ENCODE measurements around the gene SMIM45.

The SMIM45 gene

DNA sequence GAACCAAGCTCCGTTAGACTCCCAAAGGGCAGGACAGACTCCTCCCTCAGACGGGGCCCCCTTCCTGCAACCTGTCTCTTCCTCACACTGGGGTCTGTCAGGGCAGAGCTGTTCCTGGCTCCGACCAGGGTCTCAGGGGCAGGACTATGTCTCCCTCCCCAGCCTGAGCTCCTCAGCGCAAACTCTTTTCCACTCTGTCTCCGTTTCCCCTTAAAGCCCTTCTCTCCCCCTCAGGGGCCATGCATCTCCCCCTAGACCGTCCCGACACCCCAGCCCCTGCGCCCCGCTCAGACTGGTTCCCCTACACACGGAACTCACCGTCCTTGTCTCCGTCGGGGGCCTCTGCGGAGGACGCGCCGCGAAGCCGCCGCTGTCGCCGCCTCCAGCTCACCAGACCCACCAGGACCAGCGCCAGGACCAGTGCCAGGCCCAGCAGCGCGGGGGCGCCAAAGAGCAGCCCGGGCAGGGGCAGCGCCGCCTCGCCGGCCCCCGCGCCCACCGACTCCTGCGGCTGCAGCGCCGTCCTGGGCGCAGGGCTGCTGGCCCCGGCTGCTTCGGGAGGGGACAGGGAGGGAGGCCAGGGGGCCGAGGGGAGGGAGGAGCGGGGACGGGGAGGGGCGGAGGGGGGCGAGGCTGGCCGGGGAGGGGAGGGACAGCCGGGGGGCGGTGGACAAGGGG lies 26.0 kb upstream of the SMIM45 start:
- Histone ChIP-seq H3K4me1 (ENCODE audit: control insufficient read depth in 5 of 5, insufficient read depth in 5 of 5, low read length in 5 of 5) (peaks cover 0 to 12% (median 4%) of the 10 kb centered on the region in 5 donors), H3K4me3 (ENCODE audit: low read depth in 1 of 5, low read length in 5 of 5) (peak overlapping the region in 2 of 5 donors; percentile 51 to 62), H3K36me3 (ENCODE audit: control insufficient read depth in 5 of 5, insufficient read depth in 5 of 5, low read length in 5 of 5) (no peaks in the 10 kb centered on the region), H3K27me3 (ENCODE audit: control insufficient read depth in 5 of 5, insufficient read depth in 4 of 5, low read length in 5 of 5) (peaks cover 12 to 24% (median 14%) of the 10 kb centered on the region in 5 donors), H3K9me3 (ENCODE audit: control insufficient read depth in 5 of 5, low read length in 5 of 5) (no peaks in the 10 kb centered on the region), H3K27ac (ENCODE audit: low read depth, low read length) (no peak overlapping the region), H3K9ac (ENCODE audit: low read length in 5 of 5) (no peak overlapping the region)

DNA sequence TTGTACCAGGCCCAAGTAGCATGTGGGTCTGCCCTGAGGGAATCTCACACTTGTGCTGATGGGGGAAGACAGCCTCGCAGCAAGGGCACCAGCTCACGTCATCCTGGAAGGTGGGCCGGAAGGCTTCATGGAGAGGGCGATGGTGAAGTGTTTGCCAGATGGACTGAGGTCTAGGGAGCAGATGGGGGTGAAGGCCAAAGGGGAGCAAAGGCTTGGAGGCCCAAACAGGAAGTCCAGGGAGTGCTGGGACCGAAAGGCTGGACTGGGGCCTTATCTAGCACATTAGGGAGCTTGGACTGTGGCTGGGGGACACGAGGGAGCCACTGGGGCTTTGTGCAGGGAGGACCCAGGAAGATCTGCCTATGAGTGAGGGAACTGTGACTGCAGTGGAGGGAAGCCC lies 24.1 kb upstream of the SMIM45 start:
- Histone ChIP-seq H3K9ac (ENCODE audit: low read length in 5 of 5) (no peak overlapping the region), H3K4me3 (ENCODE audit: low read depth in 1 of 5, low read length in 5 of 5) (no peak overlapping the region), H3K27me3 (ENCODE audit: control insufficient read depth in 5 of 5, insufficient read depth in 4 of 5, low read length in 5 of 5) (peaks cover 12 to 23% (median 14%) of the 10 kb centered on the region in 5 donors), H3K9me3 (ENCODE audit: control insufficient read depth in 5 of 5, low read length in 5 of 5) (no peaks in the 10 kb centered on the region), H3K27ac (ENCODE audit: low read depth, low read length) (no peak overlapping the region), H3K36me3 (ENCODE audit: control insufficient read depth in 5 of 5, insufficient read depth in 5 of 5, low read length in 5 of 5) (no peaks in the 10 kb centered on the region), H3K4me1 (ENCODE audit: control insufficient read depth in 5 of 5, insufficient read depth in 5 of 5, low read length in 5 of 5) (peaks cover 0 to 12% (median 4%) of the 10 kb centered on the region in 5 donors)

DNA sequence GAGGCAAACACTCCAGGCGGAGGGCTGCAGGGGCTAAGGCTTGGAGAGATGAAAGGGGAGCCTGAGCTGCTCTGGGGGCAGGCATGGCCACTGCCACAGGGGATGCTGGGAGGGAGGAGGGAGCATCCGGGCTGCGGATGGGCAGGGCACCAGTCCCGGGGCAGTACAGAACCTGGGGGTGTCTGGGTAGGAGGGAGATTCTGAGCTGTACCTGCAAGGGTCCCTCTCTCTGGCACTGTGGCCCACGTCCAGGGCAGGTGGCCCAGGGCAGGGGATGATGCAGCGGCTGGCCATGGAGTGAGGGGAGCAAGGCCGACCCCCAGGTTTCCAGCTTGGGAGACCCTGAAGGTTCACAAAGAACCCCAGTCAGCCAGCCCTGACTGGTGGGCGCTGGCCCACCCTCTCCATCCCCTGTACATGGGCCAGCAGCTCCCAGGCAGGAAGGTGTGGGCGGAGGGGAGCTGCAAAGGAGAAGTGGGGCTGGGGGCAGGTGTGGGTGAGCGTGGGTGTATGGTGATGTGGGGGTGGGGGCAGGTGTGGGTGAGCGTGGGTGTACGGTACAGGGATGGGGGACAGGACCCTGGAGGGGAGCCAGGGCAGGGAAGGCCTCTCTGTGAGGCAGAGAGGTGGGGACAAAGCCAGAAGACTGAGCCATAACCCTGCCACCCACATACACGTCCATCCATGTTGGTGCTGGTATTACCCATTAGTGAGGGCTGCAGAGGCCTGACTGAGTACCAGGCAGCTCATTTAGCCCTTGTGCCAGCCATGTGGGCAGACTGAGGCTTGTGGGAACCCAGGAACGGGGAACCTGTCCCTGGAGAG lies 23.1 kb upstream of the SMIM45 start:
- H3K9ac ChIP-seq (ENCODE audit: low read length in 5 of 5), result no peak overlapping the region
- no peaks in the 10 kb centered on the region for H3K36me3 ChIP-seq (ENCODE audit: control insufficient read depth in 5 of 5, insufficient read depth in 5 of 5, low read length in 5 of 5)
- no peak overlapping the region for H3K27ac ChIP-seq (ENCODE audit: low read depth, low read length)
- H3K27me3 ChIP-seq (ENCODE audit: control insufficient read depth in 5 of 5, insufficient read depth in 4 of 5, low read length in 5 of 5), result peaks cover 8 to 17% (median 10%) of the 10 kb centered on the region in 5 donors
- H3K4me1 ChIP-seq (ENCODE audit: control insufficient read depth in 5 of 5, insufficient read depth in 5 of 5, low read length in 5 of 5), result peaks cover 0 to 12% (median 4%) of the 10 kb centered on the region in 5 donors
- no peaks in the 10 kb centered on the region for H3K9me3 ChIP-seq (ENCODE audit: control insufficient read depth in 5 of 5, low read length in 5 of 5)
- no peak overlapping the region for H3K4me3 ChIP-seq (ENCODE audit: low read depth in 1 of 5, low read length in 5 of 5)

DNA sequence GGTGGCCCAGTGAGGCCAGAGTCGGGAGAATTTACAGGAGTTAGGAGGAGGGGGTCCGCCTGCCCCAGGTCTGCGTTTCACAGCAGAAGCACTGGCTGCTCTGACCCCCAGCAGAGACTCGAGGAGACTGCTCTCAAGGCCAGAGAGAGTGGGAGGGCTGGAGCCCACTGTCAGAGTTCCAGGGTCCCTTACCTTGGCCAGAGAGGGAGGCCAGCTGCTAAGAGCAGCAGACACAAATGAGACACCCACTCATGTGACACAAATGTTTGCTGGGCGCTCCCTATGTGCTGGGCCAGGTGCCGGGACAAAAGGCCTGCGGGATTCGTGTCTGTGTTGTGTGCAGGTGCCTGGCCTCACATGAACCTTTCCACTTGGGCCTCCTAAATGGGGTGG lies 22.5 kb upstream of the SMIM45 start:
- no peak overlapping the region for H3K27ac ChIP-seq (ENCODE audit: low read depth, low read length)
- H3K36me3 ChIP-seq (ENCODE audit: control insufficient read depth in 5 of 5, insufficient read depth in 5 of 5, low read length in 5 of 5), result no peaks in the 10 kb centered on the region

DNA sequence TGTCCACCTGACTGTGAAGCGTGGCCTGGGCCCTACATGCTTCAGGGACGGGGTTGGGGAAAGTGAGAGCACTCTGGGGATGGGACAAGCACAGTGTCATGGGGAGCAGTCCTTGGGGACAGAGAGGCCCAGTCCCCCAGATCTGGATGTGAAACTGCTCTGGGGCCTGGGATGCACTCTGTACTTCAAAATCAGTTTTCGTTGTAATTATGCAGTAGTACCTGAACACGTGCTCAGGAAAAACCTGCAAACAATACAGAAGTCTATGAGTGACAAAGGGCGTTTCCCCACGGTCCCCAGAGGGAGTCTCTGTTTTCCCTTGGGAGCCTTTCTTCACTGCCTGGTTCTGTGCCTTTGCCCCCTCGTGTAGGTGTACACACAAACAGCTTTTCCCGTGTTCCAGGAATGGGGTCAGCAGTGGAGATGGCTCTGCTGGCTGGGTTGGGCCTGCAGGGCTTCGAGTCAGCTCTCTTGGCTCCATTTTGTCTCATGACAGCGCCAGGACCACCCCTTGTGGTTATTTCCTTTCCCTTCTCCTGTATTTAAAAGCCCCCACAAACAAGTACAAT lies 20.2 kb upstream of the SMIM45 start:
- Histone ChIP-seq H3K27ac (ENCODE audit: low read depth, low read length) (no peak overlapping the region), H3K4me1 (ENCODE audit: control insufficient read depth in 5 of 5, insufficient read depth in 5 of 5, low read length in 5 of 5) (peaks cover 0 to under 1% (median 0%) of the 10 kb centered on the region in 5 donors), H3K27me3 (ENCODE audit: control insufficient read depth in 5 of 5, insufficient read depth in 4 of 5, low read length in 5 of 5) (peaks cover 0 to 5% (median 0%) of the 10 kb centered on the region in 5 donors), H3K4me3 (ENCODE audit: low read depth in 1 of 5, low read length in 5 of 5) (no peak overlapping the region), H3K9me3 (ENCODE audit: control insufficient read depth in 5 of 5, low read length in 5 of 5) (no peaks in the 10 kb centered on the region), H3K36me3 (ENCODE audit: control insufficient read depth in 5 of 5, insufficient read depth in 5 of 5, low read length in 5 of 5) (no peaks in the 10 kb centered on the region), H3K9ac (ENCODE audit: low read length in 5 of 5) (no peak overlapping the region)

More for the DNA sequence above, 22.5 kb upstream of the SMIM45 start:
- H3K4me1 ChIP-seq (ENCODE audit: control insufficient read depth in 5 of 5, insufficient read depth in 5 of 5, low read length in 5 of 5), result peaks cover 0 to 12% (median 4%) of the 10 kb centered on the region in 5 donors
- H3K27me3 ChIP-seq (ENCODE audit: control insufficient read depth in 5 of 5, insufficient read depth in 4 of 5, low read length in 5 of 5), result peaks cover 8 to 17% (median 10%) of the 10 kb centered on the region in 5 donors
- H3K4me3 ChIP-seq (ENCODE audit: low read depth in 1 of 5, low read length in 5 of 5), result no peak overlapping the region
- no peak overlapping the region for H3K9ac ChIP-seq (ENCODE audit: low read length in 5 of 5)
- H3K9me3 ChIP-seq (ENCODE audit: control insufficient read depth in 5 of 5, low read length in 5 of 5), result no peaks in the 10 kb centered on the region

DNA sequence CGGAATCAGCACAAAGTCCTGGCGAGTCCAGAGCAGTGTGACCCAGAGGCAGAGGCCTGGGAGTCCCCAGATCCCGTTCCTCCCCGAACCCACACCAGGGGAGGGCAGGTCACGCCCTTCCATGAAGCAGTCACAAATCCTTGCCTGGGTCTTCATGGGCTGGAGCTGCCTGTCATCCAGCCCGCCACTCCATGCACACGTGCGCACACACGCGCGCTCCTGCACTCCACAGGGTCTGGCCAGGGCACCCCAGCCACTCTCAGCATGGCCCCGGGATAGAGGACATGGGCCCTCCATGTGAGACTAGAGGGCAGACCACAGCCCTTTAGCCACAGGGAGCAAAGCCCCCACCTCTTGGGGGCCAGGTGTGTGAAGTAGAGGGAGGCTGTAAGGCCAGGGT lies 19.6 kb upstream of the SMIM45 start:
- no peak overlapping the region for H3K4me3 ChIP-seq (ENCODE audit: low read depth in 1 of 5, low read length in 5 of 5)
- no peaks in the 10 kb centered on the region for H3K4me1 ChIP-seq (ENCODE audit: control insufficient read depth in 5 of 5, insufficient read depth in 5 of 5, low read length in 5 of 5)
- no peaks in the 10 kb centered on the region for H3K9me3 ChIP-seq (ENCODE audit: control insufficient read depth in 5 of 5, low read length in 5 of 5)
- no peak overlapping the region for H3K27ac ChIP-seq (ENCODE audit: low read depth, low read length)
- no peaks in the 10 kb centered on the region for H3K36me3 ChIP-seq (ENCODE audit: control insufficient read depth in 5 of 5, insufficient read depth in 5 of 5, low read length in 5 of 5)
- peaks cover 0 to 5% (median 0%) of the 10 kb centered on the region in 5 donors for H3K27me3 ChIP-seq (ENCODE audit: control insufficient read depth in 5 of 5, insufficient read depth in 4 of 5, low read length in 5 of 5)
- H3K9ac ChIP-seq (ENCODE audit: low read length in 5 of 5), result no peak overlapping the region

DNA sequence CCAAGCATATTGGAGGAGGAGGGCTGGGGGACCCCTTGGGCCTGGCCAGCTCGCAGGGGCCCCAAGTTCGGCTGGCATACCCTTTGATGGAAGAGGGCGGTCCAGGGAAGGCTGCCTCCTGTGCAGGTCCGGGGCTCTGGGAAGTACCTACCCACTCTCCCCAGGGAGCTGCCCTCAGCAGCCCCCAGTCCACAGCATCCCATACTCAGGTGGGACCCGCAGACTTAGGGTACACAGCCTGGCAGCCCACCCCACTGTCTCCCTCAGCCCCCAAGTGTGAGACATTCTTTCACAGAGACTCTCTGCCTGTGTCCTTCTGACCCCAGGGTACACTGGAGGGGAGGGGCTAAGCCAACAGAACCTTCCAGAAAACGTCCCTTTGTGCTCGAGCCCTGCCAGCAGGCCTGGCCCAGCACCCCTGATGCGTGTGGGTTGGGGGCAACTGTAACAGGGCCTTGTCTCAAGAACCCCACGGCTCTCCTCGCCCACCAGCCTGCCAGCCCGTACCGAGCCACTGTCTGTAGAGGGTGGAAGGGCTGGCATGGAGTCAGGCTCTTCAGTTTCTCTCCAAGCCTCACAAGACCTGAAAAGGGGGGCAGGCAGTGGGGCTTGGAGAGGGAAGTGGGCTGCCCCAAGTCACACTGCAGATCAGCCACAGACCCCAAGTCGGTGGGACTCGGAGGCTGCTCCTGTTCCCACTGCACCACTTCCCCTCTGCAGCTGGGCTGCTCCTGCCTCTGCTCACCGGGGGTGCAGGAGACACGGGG lies 18.4 kb upstream of the SMIM45 start:
- Histone ChIP-seq H3K9me3 (ENCODE audit: control insufficient read depth in 5 of 5, low read length in 5 of 5) (no peaks in the 10 kb centered on the region), H3K9ac (ENCODE audit: low read length in 5 of 5) (no peak overlapping the region), H3K4me1 (ENCODE audit: control insufficient read depth in 5 of 5, insufficient read depth in 5 of 5, low read length in 5 of 5) (no peaks in the 10 kb centered on the region), H3K4me3 (ENCODE audit: low read depth in 1 of 5, low read length in 5 of 5) (no peak overlapping the region), H3K27me3 (ENCODE audit: control insufficient read depth in 5 of 5, insufficient read depth in 4 of 5, low read length in 5 of 5) (no peaks in the 10 kb centered on the region), H3K36me3 (ENCODE audit: control insufficient read depth in 5 of 5, insufficient read depth in 5 of 5, low read length in 5 of 5) (no peaks in the 10 kb centered on the region), H3K27ac (ENCODE audit: low read depth, low read length) (no peak overlapping the region)

DNA sequence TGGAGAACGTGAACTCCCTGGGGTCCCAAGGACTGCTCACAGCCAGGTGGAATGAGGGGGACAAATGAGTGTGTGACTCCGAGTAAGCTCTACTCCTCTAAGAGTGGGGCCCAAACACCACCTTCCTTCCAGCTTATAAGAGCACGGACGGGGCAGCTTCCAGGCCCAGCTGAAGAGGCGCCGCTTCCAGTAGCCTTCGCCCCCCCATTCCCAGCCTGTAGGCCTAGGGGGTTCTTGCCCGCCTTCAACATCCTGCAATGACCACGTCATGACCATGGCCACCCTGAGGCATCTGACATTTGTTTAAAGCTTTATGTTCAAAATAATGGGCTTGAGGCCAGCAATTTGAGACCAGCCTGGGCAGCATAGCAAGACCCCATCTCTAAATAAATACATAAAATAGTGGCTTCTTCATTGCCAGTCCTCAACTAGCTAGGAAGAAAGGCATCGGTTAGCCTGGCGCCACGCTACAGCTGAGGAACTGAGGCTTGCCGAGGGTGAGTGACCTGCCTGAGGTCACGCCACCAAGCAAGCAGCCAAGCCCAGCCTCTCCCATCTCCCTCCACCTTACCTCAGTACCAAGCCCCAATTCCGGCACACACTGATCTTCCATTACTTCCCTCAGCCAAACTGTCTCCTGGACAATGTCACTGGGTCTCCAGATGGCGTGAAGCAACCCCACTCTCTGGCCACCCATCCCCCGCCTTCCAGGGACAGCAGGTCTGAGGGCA lies 17.5 kb upstream of the SMIM45 start:
- no peaks in the 10 kb centered on the region for H3K36me3 ChIP-seq (ENCODE audit: control insufficient read depth in 5 of 5, insufficient read depth in 5 of 5, low read length in 5 of 5)
- H3K4me3 ChIP-seq (ENCODE audit: low read depth in 1 of 5, low read length in 5 of 5), result no peak overlapping the region
- no peak overlapping the region for H3K9ac ChIP-seq (ENCODE audit: low read length in 5 of 5)
- H3K4me1 ChIP-seq (ENCODE audit: control insufficient read depth in 5 of 5, insufficient read depth in 5 of 5, low read length in 5 of 5), result no peaks in the 10 kb centered on the region
- no peaks in the 10 kb centered on the region for H3K9me3 ChIP-seq (ENCODE audit: control insufficient read depth in 5 of 5, low read length in 5 of 5)
- no peaks in the 10 kb centered on the region for H3K27me3 ChIP-seq (ENCODE audit: control insufficient read depth in 5 of 5, insufficient read depth in 4 of 5, low read length in 5 of 5)
- H3K27ac ChIP-seq (ENCODE audit: low read depth, low read length), result no peak overlapping the region

DNA sequence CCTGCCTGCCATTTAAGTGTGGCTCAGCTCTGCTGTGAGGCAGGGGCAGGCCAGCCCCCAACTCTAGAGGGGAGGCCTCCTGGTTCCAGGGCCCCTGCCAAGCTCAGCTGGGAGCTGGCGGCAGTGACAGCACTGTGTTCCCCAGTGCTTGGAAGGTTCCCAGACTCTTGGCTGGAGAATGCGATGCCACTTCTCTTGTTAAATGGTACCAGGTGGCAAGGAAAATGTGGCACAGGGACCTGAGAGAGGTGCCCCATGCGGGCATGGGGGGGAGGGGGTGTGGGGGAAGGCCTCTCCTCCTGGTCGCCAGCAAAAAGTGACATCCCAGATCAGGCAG lies 17.0 kb upstream of the SMIM45 start:
- no peaks in the 10 kb centered on the region for H3K27me3 ChIP-seq (ENCODE audit: control insufficient read depth in 5 of 5, insufficient read depth in 4 of 5, low read length in 5 of 5)
- H3K9ac ChIP-seq (ENCODE audit: low read length in 5 of 5), result no peak overlapping the region
- no peak overlapping the region for H3K27ac ChIP-seq (ENCODE audit: low read depth, low read length)
- H3K36me3 ChIP-seq (ENCODE audit: control insufficient read depth in 5 of 5, insufficient read depth in 5 of 5, low read length in 5 of 5), result no peaks in the 10 kb centered on the region
- H3K4me1 ChIP-seq (ENCODE audit: control insufficient read depth in 5 of 5, insufficient read depth in 5 of 5, low read length in 5 of 5), result no peaks in the 10 kb centered on the region
- no peaks in the 10 kb centered on the region for H3K9me3 ChIP-seq (ENCODE audit: control insufficient read depth in 5 of 5, low read length in 5 of 5)
- no peak overlapping the region for H3K4me3 ChIP-seq (ENCODE audit: low read depth in 1 of 5, low read length in 5 of 5)

All from subcutaneous abdominal adipose tissue (tissue), 5 donors.